NCI-H2107 treated with DMSO at 0.1 percent for 48 hours (cell line): ENCODE results near the gene SKIC8.
"Not testable (repeated sequence)": the region's sequence is repeated elsewhere in the genome, so short reads cannot be mapped to it uniquely, and the experiment has no call there.

Experiments used
- DNase-seq: peaks from one replicate; lab custom pipeline; 2025; ENCODE audit not compliant: unreplicated experiment; lab: John Stamatoyannopoulos, UW

The SKIC8 gene

GRCh38 chr15:78257681-78258080, 41.7 kb downstream of the SKIC8 start:
- DNase-seq, result no peak

DNA sequence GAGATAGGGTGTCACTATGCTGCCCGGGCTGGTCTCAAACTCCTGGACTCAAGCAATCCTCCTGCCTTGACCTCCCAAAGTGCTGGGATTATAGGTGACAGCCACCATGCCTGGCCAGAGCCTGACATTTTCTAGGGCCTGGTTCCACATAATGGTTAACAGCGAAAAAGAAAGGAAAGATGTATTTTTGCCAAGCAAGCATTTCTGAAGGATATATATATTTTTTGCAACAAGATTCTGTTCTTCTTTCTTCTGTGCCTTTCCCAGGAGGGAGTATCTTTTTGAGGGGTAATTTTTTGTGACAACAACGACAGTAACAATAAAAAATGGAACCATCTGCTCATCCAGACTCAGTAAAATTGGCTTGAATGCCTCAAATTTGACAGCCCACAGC, 43.4 kb downstream of the SKIC8 start:
- no peak for DNase-seq

DNA sequence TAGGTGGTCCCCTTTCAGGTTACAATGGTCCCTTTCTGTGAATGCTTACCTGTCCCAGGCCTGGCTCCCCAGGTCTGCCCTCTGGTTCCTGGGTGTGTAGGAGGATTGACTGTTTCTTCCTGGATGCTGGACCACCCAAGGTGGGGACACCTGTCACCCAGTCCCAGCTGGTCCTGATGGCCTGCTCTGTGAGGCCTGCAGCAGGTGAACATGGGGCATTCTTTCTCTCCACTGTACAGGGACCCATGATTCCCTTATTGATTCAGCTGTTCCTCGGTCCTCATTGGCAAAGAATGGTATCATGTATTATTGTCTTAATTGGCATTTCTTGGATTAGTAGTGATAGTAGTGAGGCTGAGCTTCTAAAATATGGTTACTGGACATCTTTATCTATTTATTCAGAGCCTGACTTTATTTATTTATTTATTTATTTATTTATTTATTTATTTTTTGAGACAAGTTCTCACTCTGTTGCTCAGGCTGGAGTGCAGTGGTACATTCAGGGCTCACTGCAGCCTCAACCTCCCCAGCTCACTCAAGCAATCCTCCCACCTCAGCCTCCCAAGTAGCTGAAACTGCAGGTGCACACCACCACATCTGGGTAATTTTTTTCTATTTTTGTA, 43.9 kb downstream of the SKIC8 start:
- no peak for DNase-seq

DNA sequence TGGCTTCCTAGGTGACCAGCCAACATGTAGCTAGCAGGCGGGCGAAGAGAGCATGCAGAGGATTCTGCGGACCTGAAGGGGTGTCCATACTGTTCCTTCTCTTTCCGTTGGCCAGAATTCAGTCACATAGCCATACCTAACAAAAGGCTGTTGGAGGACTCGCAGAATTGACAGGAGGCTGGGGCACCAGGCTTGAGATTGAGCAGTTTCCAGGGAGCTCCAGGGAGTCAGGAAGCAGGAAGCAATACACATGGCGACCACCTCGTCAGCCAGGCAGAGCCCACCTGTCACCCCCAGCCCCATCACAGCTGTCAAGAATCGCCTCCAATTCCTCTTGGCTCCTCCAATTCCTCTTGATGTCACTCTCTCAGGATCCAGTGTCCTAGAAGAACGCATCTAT, 48.3 kb downstream of the SKIC8 start:
- no peak for DNase-seq

- DNase-seq, result no peak
Measured at GRCh38 chr15:78249131-78249530, 50.3 kb downstream of the SKIC8 start.

DNA sequence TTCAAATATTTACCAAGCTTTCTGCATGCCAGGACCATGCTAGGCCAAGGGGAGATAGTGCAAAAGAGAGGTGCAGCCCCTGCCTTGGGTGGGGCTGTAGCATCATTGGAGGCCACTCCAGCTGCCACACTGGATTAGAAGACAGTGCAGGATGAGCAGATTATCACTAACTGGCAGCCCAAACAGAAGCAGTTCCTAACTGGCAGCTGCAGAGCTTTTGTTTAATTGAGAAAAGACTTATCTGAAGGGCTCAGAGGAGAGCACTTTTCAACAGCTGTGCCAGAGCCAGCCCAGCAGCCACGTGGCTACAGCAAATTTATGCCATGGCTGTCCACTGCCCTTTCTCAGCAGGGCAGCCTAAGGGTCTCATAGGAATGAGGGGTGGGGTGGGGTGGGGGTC, 51.5 kb downstream of the SKIC8 start:
- DNase-seq, result no peak

- not testable (repeated sequence) for DNase-seq
Measured at GRCh38 chr15:78245976-78246620, 53.3 kb downstream of the SKIC8 start.

DNA sequence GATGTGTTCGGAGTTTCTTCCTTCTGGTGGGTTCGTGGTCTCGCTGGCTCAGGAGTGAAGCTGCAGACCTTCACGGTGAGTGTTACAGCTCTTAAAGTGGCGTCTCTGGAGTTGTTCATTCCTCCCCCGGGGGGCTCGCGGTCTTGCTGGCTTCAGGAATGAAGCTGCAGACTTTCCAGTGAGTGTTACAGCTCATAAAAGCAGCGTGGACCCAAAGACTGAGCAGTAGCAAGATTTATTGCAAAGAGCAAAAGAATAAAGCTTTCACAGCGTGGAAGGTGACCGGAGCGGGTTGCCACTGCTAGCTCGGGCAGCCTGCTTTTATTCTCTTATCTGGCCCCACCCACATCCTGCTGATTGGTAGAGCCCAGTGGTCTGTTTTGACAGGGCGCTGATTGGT, 54.0 kb downstream of the SKIC8 start:
- DNase-seq, result not testable (repeated sequence)

DNA sequence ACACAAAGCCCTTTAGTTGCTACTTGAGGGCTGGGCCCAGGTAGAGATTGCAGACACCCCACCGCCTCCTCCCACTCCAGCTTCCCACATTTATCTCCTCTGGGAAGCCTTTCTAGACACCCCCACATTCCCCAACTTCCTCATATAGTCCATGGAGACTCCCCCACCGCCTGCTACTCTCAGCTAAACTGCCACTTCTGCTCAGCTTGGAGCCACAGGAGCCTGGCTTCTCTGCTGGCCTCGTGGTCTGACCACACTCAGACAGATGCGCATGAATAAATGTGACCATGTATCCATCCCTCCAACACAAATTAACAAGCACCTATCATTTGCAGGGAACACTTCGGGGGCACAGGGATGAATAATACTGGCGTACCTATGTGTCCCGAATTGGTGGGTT, 54.5 kb downstream of the SKIC8 start:
- DNase-seq, result no peak

GRCh38 chr15:78244101-78244500, 55.3 kb downstream of the SKIC8 start:
- DNase-seq, result no peak

DNA sequence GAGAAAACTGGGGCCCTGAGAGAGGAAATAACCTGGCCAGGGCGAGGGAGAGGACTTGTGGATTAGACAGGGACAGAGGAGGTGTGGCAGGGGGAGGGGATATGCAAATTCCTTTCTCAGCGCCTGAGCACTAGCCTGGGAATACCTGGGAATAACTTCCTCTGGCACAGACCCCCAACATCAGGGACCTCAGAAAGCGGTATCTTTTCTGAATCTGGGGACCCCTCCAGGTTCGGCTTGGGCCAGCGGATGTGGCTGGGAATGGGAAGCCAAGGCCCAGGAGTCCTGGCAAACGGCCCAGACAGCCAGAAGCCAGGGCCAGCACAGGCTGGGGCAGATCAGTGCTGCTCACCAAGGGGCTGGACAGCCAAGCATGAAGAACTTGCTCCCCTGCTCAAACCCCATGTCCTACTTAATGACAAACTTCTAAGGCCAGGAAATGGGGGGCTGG, 55.9 kb downstream of the SKIC8 start:
- no peak for DNase-seq

DNA sequence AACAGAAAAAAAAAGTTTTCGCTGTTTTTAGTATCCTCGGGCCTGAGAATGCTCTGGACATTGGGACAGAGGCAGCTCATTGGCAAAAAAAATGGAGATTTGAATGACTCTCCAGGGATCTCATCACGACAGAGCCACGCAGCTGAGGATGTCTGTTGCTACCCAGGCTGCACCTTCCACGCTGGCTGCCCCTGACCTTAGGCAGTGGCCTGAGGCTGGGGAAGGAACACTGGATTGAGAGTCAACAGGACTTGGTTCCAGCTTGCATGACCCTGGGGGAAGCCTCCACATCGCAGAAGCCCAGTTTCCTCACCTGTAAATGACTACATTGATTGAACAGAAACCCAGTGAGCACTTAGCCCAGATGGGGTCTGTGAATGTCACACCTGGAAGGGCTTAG, 56.4 kb downstream of the SKIC8 start:
- no peak for DNase-seq

DNA sequence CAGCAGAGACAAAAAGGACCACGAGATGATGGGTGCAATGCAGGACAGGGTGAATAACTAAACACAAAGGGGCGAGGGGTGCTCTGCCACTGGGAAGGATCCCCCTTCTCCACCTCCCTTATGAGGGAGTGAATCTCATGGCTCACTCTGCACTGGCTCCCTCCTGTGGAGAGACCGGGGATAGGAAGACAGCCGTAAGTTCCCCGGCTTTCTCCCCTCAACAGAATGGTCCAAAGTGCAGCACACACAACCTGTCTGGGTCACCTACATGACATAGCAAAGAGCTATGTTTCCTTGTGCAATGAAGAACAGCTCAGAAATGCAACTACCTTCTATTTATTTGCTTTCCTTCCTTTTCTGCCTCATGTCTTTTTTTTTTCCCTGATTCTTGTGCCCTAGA, 57.3 kb downstream of the SKIC8 start:
- DNase-seq, result no peak

- DNase-seq, result no peak
Measured at GRCh38 chr15:78241017-78241416, 58.4 kb downstream of the SKIC8 start.

- DNase-seq, result no peak
Measured at GRCh38 chr15:78239811-78240210, 59.6 kb downstream of the SKIC8 start.

GRCh38 chr15:78237146-78237545, 62.3 kb downstream of the SKIC8 start:
- no peak for DNase-seq

DNA sequence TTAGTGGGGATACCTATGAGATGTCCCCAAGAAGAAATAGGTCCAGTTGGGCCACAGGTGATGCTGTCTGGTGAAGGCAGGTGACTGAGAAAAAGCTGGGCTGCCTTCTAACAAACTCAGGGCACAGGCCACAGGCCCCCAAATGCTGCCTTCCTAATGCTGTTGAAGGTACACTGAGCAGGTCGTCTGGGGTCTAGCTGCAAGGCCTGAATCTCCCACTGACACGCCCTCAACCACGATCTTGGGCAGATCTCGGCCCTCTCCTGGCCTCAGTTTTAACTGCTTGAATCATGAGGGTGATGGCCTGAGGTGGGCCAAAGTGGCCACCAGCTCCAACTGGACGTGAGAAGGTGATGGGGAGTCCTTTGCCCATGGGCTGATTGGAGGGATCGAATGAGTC, 62.9 kb downstream of the SKIC8 start:
- no peak for DNase-seq

DNA sequence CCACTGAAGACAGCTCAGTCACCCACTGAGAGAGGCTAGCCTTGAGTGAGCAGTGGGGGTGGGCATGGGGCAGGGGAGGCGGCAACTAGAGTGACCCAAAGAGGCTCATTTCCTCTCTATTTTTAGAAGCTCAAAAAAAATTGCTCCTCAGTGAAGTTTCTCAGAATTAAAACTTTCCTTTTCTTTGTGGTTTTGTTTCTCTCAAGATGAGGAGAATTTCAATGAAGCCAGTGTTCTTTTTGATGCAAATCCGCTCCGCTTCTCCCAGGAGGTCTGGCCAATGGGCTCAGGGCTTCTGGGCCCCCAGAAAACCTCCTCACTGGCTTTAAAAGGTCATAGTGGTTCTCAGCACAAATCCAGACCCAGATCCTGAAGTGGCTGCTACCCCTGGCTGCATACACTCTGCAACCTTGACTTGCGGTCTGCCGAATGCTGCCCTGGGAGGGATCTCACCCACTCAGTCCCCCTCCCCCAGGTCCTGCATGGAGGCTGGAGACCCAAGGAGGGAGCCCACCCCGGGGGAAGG, 64.8 kb downstream of the SKIC8 start, which contains the start of gene ACSBG1:
Gene ACSBG1 (minus strand): TSS at position 51 of the 526 bp plus-strand sequence. CDS start 64 bp downstream, outside the sequence.
- DNase-seq, result no peak

GRCh38 chr15:78233496-78233895, 65.9 kb downstream of the SKIC8 start:
- no peak for DNase-seq
